ENCODE data around the gene ATP5PD.

The ATP5PD gene

DNA sequence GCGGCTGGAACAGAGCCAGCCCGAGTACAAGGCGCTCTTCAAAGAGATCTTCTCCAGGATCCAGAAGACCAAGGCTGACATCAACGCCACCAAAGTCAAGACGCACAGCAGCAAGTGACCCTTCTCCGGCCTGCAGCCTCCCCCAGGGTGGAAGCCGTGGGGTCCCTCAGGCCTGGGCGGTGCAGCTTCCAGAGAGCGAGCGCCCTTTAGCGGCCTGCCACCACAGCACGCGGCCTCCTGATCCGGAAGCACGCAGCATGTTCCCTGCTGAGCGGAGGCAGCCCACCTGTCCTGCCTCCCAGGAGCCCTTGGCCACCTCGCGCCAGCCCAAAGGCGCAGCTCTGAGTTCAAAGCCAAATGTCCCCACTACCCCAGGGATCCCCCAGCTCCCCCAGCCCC lies 42.8 kb downstream of the ATP5PD start:
- no peaks in the 10 kb centered on the region for H3K4me1 ChIP-seq (ENCODE audit: control insufficient read depth, insufficient read depth, low read length)
- H3K9ac ChIP-seq (ENCODE audit: low read length): no peak overlapping the region
- no peak overlapping the region for H3K4me3 ChIP-seq (ENCODE audit: low read length)
- no peak overlapping the region for H3K27ac ChIP-seq (ENCODE audit: low read depth, low read length)
- peaks cover 10% of the 10 kb centered on the region for H3K36me3 ChIP-seq (ENCODE audit: control insufficient read depth, insufficient read depth, low read length)
- H3K27me3 ChIP-seq (ENCODE audit: control insufficient read depth, insufficient read depth, low read length): no peaks in the 10 kb centered on the region

DNA sequence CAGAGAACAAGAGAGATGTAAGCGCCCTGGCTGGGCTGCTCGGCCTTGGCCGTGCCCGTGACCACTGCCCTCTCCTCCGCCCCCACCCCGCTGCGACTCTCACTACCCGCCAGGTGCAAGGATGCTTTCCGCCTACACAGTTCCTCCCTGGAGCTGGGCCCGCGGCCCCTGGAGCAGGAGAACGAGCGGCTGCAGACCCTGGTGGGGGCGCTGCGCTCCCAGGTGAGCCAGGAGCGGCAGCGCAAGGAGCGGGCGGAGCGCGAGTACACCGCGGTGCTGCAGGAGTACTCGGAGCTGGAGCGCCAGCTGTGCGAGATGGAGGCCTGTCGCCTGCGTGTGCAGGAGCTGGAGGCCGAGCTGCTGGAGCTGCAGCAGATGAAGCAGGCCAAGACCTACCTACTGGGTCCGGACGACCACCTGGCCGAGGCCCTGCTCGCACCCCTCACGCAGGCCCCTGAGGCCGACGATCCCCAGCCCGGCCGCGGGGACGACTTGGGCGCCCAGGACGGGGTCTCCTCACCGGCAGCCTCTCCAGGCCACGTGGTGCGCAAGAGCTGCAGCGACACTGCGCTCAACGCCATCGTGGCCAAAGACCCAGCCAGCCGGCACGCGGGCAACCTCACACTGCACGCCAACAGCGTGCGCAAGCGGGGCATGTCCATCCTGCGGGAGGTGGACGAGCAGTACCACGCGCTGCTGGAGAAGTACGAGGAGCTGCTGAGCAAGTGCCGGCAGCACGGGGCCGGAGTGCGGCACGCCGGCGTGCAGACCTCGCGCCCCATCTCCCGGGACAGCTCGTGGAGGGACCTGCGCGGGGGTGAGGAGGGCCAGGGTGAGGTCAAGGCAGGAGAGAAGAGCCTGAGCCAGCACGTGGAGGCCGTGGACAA lies 43.5 kb downstream of the ATP5PD start:
- H3K4me3 ChIP-seq (ENCODE audit: low read length): no peak overlapping the region
- H3K9ac ChIP-seq (ENCODE audit: low read length): no peak overlapping the region
- H3K36me3 ChIP-seq (ENCODE audit: control insufficient read depth, insufficient read depth, low read length): peaks cover 10% of the 10 kb centered on the region
- H3K27me3 ChIP-seq (ENCODE audit: control insufficient read depth, insufficient read depth, low read length): no peaks in the 10 kb centered on the region
- H3K27ac ChIP-seq (ENCODE audit: low read depth, low read length): no peak overlapping the region
- H3K4me1 ChIP-seq (ENCODE audit: control insufficient read depth, insufficient read depth, low read length): no peaks in the 10 kb centered on the region

DNA sequence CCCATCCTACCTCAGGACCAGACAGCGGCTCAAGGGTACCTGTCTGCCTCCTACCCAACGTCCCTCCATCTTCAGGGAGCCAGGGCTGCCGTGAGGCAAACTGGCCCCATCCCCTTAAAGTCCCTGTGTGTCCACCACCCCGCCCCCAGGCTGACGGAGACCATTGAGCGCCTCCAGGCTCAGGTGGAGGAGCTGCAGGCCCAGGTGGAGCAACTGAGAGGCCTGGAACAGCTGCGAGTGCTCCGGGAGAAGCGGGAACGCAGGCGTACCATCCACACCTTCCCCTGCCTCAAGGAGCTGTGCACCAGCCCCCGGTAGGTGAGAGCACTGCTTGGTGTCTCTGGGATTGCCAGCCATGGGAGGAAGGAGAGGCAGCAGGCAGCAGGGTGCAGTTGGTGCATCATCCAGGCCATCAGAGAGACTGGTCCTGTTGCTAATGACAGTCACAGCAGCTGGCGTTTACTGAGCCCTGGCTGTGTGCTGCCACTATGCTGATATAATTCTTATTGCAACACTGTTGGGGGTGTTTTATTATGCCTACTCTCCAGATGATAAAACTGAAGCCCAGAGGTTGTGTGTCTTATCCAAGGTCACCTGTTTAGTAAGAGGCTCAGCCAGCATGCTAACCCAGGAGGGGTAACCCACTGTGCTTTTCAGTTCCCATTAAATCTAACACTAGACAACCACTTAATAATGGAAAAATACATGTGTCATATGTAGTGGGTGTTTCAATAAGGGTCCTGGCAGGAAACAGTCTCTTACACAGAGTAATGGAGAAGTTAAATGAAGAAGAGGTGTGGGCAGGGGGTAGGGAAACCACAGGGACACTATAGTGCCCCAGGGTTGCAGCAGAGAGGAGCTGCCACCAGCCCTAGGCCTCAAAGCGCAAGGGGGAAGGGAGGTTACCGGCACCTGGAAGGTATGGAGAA lies 44.6 kb downstream of the ATP5PD start:
- H3K36me3 ChIP-seq (ENCODE audit: control insufficient read depth, insufficient read depth, low read length): peaks cover 10% of the 10 kb centered on the region
- no peak overlapping the region for H3K9ac ChIP-seq (ENCODE audit: low read length)
- no peak overlapping the region for H3K27ac ChIP-seq (ENCODE audit: low read depth, low read length)

DNA sequence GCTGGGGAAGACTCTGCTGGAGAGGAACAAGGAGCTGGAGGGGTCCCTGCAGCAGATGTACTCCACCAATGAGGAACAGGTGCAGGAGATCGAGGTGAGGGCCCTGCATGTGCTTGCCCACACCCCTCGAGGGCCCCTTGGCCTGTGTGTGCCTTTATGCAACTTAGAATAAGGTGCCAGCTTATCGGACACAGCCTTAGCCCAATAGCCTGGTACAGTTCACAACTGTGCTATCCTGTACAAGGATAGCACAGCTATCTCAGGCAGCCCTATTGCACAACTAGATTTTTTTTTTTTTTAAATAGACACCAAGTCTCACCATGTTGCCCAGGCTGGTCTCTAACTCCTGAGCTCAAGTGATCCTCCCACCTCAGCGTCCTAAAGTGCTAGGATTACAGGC lies 47.2 kb downstream of the ATP5PD start:
- H3K36me3 ChIP-seq (ENCODE audit: control insufficient read depth, insufficient read depth, low read length): peaks cover 10% of the 10 kb centered on the region

More for the DNA sequence above, 44.6 kb downstream of the ATP5PD start:
- Histone ChIP-seq H3K4me3 (ENCODE audit: low read length) (no peak overlapping the region), H3K27me3 (ENCODE audit: control insufficient read depth, insufficient read depth, low read length) (no peaks in the 10 kb centered on the region), H3K4me1 (ENCODE audit: control insufficient read depth, insufficient read depth, low read length) (no peaks in the 10 kb centered on the region)

DNA sequence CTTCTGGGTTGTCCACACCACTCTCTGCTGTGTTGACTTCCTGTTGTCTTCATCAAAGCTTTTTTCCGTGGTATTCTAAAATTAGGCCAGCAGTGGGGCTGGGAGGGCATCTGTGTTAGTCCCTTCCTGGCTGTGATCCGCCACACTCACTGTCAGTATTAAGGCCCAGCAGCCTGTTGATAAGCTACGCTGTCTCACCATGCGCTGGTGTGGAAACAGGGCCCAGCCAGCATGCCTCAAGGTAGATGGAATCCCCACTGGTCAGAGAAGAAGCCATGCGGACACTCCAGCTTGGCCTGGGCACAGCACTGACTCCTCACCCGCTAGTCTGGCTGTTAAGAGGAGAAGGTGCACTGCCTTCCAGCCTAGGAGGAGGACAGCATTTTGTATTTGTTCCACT lies 48.0 kb downstream of the ATP5PD start:
- H3K27ac ChIP-seq (ENCODE audit: low read depth, low read length): no peak overlapping the region
- peaks cover 10% of the 10 kb centered on the region for H3K36me3 ChIP-seq (ENCODE audit: control insufficient read depth, insufficient read depth, low read length)
- no peak overlapping the region for H3K9ac ChIP-seq (ENCODE audit: low read length)
- no peak overlapping the region for H3K4me3 ChIP-seq (ENCODE audit: low read length)
- no peaks in the 10 kb centered on the region for H3K4me1 ChIP-seq (ENCODE audit: control insufficient read depth, insufficient read depth, low read length)
- H3K27me3 ChIP-seq (ENCODE audit: control insufficient read depth, insufficient read depth, low read length): no peaks in the 10 kb centered on the region

More for the DNA sequence above, 47.2 kb downstream of the ATP5PD start:
- no peak overlapping the region for H3K9ac ChIP-seq (ENCODE audit: low read length)
- no peak overlapping the region for H3K27ac ChIP-seq (ENCODE audit: low read depth, low read length)
- no peaks in the 10 kb centered on the region for H3K4me1 ChIP-seq (ENCODE audit: control insufficient read depth, insufficient read depth, low read length)
- H3K27me3 ChIP-seq (ENCODE audit: control insufficient read depth, insufficient read depth, low read length): no peaks in the 10 kb centered on the region
- H3K4me3 ChIP-seq (ENCODE audit: low read length): no peak overlapping the region

DNA sequence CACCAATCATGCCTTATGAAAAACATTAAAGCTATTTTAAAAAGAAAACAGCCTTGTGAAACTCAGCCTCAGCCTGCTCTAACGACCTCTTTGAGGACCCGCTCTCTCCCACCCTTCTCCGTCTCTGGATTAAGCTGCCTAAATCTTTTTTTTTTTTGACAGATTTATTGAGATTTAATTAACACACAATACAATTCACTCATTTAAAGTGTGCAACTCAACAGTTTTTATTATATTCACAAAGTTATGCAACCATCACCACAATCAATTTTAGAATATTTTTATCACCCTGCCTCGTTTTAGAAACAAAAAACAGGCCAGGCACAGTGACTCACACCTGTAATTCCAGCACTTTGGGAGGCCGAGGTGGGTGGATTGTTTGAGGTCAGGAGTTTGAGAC lies 50.9 kb downstream of the ATP5PD start:
- H3K27me3 ChIP-seq (ENCODE audit: control insufficient read depth, insufficient read depth, low read length): no peaks in the 10 kb centered on the region
- no peak overlapping the region for H3K4me3 ChIP-seq (ENCODE audit: low read length)
- H3K9ac ChIP-seq (ENCODE audit: low read length): no peak overlapping the region
- no peaks in the 10 kb centered on the region for H3K36me3 ChIP-seq (ENCODE audit: control insufficient read depth, insufficient read depth, low read length)
- no peak overlapping the region for H3K27ac ChIP-seq (ENCODE audit: low read depth, low read length)
- H3K4me1 ChIP-seq (ENCODE audit: control insufficient read depth, insufficient read depth, low read length): no peaks in the 10 kb centered on the region

DNA sequence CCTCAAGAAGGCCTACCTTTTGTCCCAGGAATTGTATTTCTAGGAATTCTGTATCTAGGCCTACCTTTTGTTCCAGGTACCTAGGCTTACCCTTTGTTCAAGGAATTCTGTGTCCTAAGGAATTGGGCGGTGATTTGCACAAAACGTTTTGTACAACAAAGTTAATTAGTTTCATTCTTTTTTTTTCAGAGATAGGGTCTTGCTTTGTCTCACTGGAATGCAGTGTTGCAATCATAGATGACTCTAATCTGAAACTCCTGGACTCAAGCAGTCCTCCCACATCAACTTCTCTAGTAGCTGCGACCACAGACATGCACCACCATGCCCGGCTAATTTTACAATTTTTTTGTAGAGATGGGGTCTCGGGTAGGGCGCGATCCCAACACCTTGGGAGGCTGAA lies 52.3 kb downstream of the ATP5PD start:
- no peaks in the 10 kb centered on the region for H3K4me1 ChIP-seq (ENCODE audit: control insufficient read depth, insufficient read depth, low read length)
- no peak overlapping the region for H3K4me3 ChIP-seq (ENCODE audit: low read length)
- no peak overlapping the region for H3K27ac ChIP-seq (ENCODE audit: low read depth, low read length)
- no peaks in the 10 kb centered on the region for H3K36me3 ChIP-seq (ENCODE audit: control insufficient read depth, insufficient read depth, low read length)
- no peaks in the 10 kb centered on the region for H3K27me3 ChIP-seq (ENCODE audit: control insufficient read depth, insufficient read depth, low read length)
- H3K9ac ChIP-seq (ENCODE audit: low read length): no peak overlapping the region

DNA sequence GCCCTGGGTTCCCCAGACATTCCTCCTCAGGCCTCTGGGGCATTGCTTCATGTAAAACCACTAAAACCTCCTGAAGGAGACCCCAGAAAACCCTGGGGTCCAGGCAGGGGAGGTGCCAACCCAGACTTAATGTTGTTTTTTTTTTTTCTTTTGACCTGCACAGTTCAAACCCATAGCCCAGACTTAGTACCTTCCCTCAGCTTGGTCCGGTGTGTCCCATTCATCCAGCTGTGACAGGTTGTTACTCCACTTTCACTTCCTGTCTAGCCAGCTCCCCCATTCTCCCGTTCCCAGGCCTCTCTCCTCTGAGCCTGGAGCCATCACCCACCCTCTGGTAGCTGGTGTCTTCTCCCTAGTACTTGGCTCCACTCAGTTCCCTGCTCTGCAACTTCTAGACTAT lies 54.5 kb downstream of the ATP5PD start:
- Histone ChIP-seq H3K4me1 (ENCODE audit: control insufficient read depth, insufficient read depth, low read length) (peaks cover 7% of the 10 kb centered on the region), H3K27ac (ENCODE audit: low read depth, low read length) (no peak overlapping the region), H3K4me3 (ENCODE audit: low read length) (no peak overlapping the region), H3K27me3 (ENCODE audit: control insufficient read depth, insufficient read depth, low read length) (no peaks in the 10 kb centered on the region), H3K9ac (ENCODE audit: low read length) (no peak overlapping the region), H3K36me3 (ENCODE audit: control insufficient read depth, insufficient read depth, low read length) (no peaks in the 10 kb centered on the region)

DNA sequence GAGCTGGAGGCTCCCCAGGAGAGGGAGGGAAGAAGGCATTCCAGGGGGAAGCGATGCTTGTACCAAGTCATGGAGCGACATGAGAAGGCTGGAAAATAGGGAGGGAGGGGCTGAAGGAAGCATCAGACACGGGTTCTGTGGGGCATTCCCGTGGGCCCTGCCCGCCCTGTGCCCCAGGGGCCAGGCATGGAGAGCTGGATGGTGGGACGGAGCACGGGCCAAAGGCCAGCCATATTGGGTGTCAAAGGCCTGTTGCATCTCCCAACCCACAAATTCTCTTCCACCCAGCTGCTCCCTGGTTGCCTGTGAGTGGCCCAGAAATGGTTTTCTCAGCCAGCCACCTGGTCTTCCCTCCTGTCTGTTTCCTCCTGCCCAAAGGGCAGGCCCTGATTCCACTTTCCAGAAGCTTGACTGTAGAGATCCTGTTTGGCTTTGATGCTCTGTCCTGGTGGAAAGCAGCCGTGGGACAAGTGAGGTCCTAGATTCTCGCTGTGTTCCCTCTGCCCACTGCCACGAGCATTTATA lies 56.1 kb downstream of the ATP5PD start:
- H3K9ac ChIP-seq (ENCODE audit: low read length): no peak overlapping the region
- H3K36me3 ChIP-seq (ENCODE audit: control insufficient read depth, insufficient read depth, low read length): no peaks in the 10 kb centered on the region
- H3K4me1 ChIP-seq (ENCODE audit: control insufficient read depth, insufficient read depth, low read length): peaks cover 7% of the 10 kb centered on the region
- H3K4me3 ChIP-seq (ENCODE audit: low read length): no peak overlapping the region
- H3K27ac ChIP-seq (ENCODE audit: low read depth, low read length): no peak overlapping the region
- H3K27me3 ChIP-seq (ENCODE audit: control insufficient read depth, insufficient read depth, low read length): no peaks in the 10 kb centered on the region
